Activated effector memory CD4-positive, alpha-beta T cell treated with anti-CD3 and anti-CD28 coated beads, Interleukin-2, amount 50 U/mL, for 16 hours (primary cell): ENCODE results near the gene SLX4.
"Not testable (repeated sequence)": the region's sequence is repeated elsewhere in the genome, so short reads cannot be mapped to it uniquely, and the experiment has no call there.

Experiments
- DNase-seq: peaks from one replicate; pipeline ENCODE4 v3.0.0-alpha.2; 2020

SLX4 gene

GRCh38 chr16:3611146-3611975 lies at the start of gene SLX4:
TSS of gene SLX4 (minus strand) at chr16:3611606. CDS start at chr16:3608964, 2,642 bp downstream.
- DNase-seq: peak; percentile 96

- DNase-seq: peak; percentile 17
These were observed 47.8 kb upstream of the SLX4 start for GRCh38 chr16:3659251-3659650.

GRCh38 chr16:3656491-3657468 lies 45.4 kb upstream of the SLX4 start:
- DNase-seq: peak; percentile 72

GRCh38 chr16:3656160-3656490 lies 44.7 kb upstream of the SLX4 start:
- not testable (repeated sequence) for DNase-seq

DNA sequence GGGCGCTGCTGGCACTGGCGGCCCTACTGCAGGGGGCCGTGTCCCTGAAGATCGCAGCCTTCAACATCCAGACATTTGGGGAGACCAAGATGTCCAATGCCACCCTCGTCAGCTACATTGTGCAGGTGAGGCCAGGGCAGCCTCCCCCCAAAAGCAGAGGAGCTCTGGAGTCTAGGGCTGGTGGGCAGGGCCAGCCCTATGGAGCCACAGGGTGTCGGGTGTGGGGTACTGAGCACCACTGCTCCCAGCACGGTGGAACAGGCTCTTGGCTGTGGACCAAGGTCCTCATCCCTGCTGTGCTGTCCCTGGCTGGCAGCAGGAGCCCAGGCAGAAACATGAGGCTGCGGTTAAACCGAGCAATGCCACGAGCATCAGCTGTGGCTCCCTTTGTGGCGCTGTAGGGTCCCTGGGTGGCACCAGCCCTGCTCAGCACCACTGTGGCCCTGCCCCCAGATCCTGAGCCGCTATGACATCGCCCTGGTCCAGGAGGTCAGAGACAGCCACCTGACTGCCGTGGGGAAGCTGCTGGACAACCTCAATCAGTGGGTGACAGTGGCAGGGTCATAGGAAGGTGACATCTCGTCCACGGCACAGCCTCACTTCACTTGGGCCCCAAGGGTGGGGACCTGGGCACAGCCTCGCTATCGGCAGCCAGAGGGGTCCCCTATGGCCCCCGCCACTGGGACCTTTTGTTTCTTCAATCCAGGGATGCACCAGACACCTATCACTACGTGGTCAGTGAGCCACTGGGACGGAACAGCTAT lies 44.2 kb upstream of the SLX4 start:
- DNase-seq: peak; percentile 50

DNA sequence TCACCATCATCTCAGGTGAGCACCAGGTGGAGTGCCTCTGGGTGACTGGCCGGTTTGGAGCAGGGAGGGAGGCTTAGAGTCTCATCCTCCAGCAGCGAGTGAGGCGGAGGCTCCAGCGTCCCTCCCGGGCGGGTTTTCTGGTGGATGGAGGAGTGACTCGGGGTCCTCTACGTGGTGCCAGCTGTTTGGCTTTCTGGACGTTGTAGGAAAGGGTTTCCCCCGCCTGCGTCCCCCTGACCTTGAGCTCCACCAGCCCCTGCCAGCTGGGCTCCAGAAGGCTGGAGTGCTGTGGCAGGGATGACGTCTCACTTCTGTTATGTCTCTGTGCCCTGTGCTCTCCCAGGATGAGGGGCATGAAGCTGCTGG lies 43.6 kb upstream of the SLX4 start:
- peak; percentile 47 for DNase-seq

DNA sequence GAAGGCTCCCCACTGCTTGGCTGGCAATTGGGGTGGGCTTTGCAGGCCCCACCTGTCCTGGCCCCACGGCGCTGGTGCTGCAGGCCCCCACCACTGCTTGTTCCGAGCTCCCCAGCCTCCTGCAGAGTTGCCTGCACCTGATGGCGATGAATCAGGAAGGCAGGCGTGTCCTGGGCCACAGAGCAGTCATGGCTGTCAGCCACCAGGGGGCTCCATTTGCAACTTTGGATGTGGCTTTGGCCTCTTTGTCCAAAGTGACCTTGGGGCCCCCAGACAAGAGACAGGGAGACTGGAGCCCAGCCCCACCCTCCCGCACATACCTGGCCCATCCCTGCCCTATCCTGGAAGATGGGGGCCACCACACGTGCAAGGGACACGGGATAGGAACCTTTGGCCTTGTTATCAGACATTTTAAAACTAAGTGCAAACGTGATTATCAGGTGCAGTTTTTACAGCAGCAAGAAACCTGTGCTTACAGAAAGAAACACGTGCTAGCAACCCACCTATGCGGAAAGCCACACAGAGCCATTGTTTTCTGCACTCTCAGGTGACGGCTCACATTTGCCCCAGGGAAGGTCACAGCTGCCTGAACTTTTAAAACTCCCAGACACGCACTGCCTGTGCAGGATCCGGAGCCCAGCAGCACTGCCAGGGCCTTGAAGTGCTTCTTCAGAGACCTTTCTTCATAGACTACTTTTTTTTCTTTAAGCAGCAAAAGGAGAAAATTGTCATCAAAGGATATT lies 43.0 kb upstream of the SLX4 start, which contains the start of gene DNASE1:
Gene DNASE1 (plus strand): TSS at position 443 of the 743 bp plus-strand sequence. CDS start 683 bp downstream, outside the sequence.
- DNase-seq: peak; percentile 82

GRCh38 chr16:3652373-3653195 lies 41.2 kb upstream of the SLX4 start:
- DNase-seq: peak; percentile 45

DNA sequence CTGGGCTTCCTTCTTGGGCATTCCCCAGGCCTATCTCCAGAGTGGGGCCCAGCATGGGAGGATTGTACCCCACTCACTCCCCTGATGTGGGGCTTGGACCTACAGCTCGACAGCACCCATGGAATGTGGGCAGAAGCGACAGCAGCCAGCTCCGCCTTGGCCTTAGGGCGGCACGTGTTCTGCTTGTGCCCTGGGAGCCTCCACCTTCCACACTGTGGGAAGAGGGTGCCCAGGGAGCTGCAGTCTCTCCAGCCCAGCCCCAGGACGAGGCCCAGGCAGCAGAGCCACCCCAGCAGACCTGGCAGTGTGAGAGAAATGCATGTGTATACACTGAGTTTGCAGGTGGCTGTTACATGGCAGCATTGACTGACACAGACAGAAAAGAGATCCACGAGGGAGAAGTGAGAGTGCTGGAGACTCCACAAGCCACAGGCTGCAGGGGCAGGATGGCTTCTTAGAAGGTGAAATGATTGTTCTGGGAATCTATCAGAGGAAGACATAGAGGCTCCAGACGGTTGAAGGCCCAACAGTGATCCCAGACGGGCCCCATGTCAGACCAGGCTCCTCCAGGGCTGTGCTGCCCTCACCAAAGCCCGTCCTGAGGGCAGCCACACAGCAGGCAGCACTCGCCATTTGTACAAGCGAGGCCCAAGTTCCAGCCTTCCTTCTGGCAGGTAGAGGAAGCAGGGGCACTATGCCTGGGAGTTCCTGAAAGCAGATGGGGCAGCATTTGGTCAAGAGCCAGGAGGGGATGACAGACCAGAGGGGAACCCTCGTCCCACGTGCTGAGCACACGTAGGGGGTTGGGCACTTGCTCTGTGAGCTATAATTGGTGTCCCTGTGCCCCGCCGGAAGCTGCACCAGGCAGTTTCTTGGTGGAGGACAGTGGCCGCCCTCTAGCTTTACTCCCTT lies 40.3 kb upstream of the SLX4 start:
- peak; percentile 54 for DNase-seq

DNA sequence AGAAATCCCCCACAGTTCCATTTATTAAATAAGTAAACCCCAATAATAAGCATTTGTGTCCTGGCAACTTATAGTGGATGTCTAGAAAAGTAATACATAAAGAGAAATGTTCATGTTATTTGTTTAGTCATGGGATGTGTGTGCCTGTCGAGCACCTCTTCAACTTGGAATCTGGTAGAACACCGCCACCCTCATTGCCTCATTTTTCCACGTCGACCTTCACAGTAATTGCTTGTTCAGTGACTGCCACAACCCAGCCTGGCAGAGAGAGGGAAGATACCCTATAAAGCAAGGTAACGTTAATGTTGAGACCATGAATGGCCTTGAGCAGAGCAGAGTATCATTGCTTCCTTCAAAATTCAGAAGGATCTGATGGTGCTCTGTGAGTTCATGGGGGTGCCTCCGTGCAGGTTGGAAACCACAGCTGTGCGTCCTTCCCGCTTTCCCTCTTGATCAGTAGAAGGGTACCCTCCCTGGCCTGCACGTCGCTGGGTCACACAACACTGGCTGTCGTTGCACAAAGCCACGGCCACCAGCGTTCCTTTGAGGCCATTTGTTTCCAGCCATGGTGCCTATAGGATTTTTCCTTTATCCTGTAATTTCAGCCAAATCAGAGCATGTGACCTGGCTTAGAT lies 39.3 kb upstream of the SLX4 start:
- peak; percentile 19 for DNase-seq

GRCh38 chr16:3646348-3646920 lies 35.0 kb upstream of the SLX4 start:
- peak; percentile 28 for DNase-seq

DNA sequence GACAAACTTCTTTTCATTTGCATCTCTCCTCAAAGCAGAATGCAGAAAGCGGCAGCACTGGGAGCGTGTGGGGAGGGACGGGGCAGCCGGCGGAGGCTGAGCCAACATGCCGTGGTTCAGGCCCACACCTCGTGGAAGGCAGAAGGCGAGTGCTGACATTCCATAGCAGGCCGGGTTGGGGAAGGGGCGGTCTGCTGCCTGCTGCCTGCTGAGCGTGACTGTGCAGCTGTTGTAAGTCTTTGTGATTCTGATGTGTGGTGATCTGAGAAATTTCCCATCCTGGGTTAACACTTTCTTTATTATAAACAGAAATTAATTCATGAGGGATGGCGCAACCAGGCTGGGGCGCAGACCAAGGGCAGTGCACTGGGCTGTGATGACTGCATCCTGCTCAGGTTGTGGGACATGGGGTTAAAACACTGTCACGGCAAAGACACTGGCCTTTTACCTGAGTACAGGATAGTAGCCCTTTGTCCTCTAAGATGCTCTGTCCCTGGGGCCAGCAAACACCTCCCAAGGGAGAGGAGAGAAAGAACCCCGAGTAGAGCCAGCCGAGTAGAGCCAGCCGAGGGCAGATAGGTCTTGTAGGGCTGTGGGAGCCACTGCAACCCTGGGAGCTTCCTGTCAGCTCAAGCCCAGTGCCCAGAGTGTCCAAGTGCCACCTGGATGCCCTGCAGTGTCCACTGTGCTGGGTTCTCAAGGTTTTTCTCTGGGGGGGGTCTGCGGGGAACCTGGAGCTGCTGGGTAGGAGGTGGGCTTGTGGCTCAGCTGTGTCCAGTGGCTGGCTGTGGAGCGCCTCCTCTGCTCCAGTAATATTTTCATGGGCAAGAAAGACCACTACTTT lies 34.3 kb upstream of the SLX4 start:
- DNase-seq: peak; percentile 37

DNA sequence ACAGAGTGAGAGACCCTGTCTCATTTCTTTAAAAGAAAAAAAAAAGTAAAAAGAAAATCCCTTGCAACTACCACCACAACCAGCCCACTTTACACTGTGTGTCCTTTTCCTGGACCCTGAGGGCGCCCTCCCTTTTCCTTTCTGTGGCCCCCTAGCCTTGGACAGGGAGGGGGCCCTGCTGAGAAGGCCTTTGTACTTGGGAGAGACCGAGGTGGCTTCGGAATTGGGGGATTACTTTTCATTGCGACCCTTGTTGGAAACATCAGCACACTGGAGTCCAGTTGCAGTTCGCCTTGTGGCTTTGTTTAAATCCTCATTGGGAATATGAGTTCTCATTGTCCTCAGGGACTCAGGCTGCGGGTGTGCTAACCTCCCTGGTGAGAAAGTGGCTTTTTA lies 33.7 kb upstream of the SLX4 start:
- DNase-seq: peak; percentile 39

- peak; percentile 33 for DNase-seq
These were observed 31.8 kb upstream of the SLX4 start for GRCh38 chr16:3643095-3643730.

DNA sequence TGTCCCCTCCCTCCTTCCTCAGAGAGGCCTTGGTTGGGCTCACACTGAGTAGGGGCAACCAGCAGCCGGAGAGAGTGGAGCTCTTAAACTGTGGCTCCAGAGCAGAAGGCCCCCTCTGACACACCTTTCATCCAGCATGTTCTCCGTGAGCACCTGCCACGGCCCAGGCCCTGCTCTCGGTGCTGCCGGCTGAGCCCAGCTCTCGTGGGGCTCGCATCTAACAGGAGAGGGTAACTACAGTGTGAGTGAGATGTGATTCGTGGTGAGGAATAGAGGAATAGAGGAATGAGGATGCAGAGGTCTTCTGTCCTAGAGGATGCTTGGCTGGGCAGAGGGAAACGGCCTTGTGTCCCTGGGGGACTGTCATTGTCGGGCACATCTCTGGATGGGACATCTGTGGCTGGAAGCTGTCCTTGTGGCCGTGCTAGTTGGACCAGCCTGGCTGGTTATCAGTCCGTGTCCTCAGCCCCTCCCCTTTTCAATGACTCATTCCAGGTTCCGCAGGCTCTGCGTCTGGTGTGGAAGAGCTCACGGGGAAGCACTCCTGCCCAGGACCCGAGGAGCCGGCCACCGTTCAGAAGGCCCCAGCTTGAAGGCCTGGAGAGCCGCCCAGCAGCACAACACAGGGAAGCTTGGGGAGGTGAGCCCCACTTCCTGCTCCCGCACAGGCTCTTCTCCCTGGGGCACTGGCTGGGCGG lies 31.1 kb upstream of the SLX4 start:
- peak; percentile 43 for DNase-seq

DNA sequence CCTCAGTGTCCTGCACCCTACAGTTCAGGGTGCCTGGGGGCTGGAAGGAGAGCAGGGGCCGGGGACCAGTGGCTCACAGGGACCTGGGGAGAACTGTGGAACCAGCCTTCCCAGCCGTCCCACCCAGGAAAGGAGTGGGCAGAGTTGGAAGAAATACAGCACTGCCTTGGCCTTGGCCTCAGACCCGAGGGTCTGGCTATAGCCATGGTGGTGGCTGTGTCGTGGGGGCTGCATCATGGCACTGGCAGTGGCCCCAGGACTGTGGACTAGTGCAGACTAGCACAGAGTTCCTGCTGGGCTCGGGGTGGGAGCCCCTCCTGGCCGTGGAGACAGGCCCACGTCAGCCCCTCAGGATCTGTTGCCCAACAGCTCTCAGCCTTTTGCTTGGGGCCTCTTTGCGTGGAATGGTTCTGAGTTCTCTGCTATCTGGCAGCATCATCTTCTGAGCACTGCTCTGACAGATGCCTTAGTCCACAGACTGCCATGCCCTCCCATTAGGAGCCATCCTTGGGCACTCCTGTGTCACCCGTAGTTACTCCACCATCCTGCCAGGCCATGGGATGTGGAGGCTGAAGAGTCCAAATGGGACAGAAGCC lies 30.5 kb upstream of the SLX4 start:
- DNase-seq: peak; percentile 34
